ENCODE data around the gene RICTOR. TPM values are rescaled to one million over a fixed set of nuclear protein-coding genes. Genes with fewer than 3 reads are reported as not detected.

Gene RICTOR
- total and polyA plus RNA-seq, 9 of the 15 experiments (the other 6 are each of a cell fraction or from before 2014, with no cell fraction given) = 13.9 to 46.6 (median 22.6) TPM

GRCh38 chr5:38911933-38912332 is 162.3 kb downstream of the RICTOR start:
- no peak overlapping the region for H3K4me3 ChIP-seq
- no peaks in the 10 kb centered on the region for H3K79me2 ChIP-seq (ENCODE audit: control insufficient read depth, insufficient read depth, low read length)
- FAIRE-seq = no peak
- ChIA-PET CTCF (ENCODE audit: low intra/inter-chr PET ratio) (no interaction called here), POLR2A (no interaction called here)
- intact Hi-C loops (cut with micrococcal nuclease) (no loop called here), in situ Hi-C loops (cut with MboI) (no loop called here)
- H3K27ac ChIP-seq (ENCODE audit: extremely low read depth, low read depth, low read length) = no peak overlapping the region
- DNase-seq (ENCODE audit: extremely low read depth in 1 of 4, low spot score in 3 of 4) = no peak
- no peak for ATAC-seq
- H3K4me2 ChIP-seq (ENCODE audit: insufficient read depth, low read length) = no peak overlapping the region
- no peaks in the 10 kb centered on the region for H3K9me1 ChIP-seq (ENCODE audit: control insufficient read depth, insufficient read depth, low read length)
- no peaks in the 10 kb centered on the region for H3K9me3 ChIP-seq (replicated peaks; ENCODE audit: control insufficient read depth, insufficient read depth, low read depth, low read length)
- no peaks in the 10 kb centered on the region for H3K4me1 ChIP-seq (replicated peaks in 1 of 2; ENCODE audit: control insufficient read depth in 2 of 2, insufficient read depth in 2 of 2, low read length in 2 of 2)
- TF ChIP-seq RBM15 (IDR thresholded peaks at IDR 0.05; ENCODE audit: insufficient read depth, low read length) (no peak), SPI1 (IDR thresholded peaks at IDR 0.05; ENCODE audit: borderline replicate concordance, low read depth, low read length) (peak; percentile 78)
- TF ChIP-seq, protein P1, sequence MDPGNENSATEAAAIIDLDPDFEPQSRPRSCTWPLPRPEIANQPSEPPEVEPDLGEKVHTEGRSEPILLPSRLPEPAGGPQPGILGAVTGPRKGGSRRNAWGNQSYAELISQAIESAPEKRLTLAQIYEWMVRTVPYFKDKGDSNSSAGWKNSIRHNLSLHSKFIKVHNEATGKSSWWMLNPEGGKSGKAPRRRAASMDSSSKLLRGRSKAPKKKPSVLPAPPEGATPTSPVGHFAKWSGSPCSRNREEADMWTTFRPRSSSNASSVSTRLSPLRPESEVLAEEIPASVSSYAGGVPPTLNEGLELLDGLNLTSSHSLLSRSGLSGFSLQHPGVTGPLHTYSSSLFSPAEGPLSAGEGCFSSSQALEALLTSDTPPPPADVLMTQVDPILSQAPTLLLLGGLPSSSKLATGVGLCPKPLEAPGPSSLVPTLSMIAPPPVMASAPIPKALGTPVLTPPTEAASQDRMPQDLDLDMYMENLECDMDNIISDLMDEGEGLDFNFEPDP (CRISPR knock-in tag; IDR thresholded peaks at IDR 0.05) = no peak
- no TSS peak for BruUV-seq (replicated peaks)
- no peak overlapping the region for H3K9ac ChIP-seq (ENCODE audit: insufficient read depth in 1 of 2, low read depth in 2 of 2, low read length in 2 of 2)
- no peaks in the 10 kb centered on the region for H4K20me1 ChIP-seq (replicated peaks; ENCODE audit: control insufficient read depth, insufficient read depth, low read length)
- 1% methylated on average over 3 of the region's 3 CpGs for WGBS (ENCODE audit: insufficient coverage, low coverage, missing lambda C conversion rate)
- H3K36me3 ChIP-seq (ENCODE audit: control insufficient read depth, insufficient read depth, low read length) = no peaks in the 10 kb centered on the region
- no peak overlapping the region for H2AFZ ChIP-seq (ENCODE audit: low read depth, low read length)
- 0 out of 5 replicates have a peak, but pooled peaks cover 0 to 5% of the 10 kb centered on the region in 2 experiments for H3K27me3 ChIP-seq (ENCODE audit: control insufficient read depth in 2 of 2, insufficient read depth in 2 of 2, low read length in 2 of 2)

DNA sequence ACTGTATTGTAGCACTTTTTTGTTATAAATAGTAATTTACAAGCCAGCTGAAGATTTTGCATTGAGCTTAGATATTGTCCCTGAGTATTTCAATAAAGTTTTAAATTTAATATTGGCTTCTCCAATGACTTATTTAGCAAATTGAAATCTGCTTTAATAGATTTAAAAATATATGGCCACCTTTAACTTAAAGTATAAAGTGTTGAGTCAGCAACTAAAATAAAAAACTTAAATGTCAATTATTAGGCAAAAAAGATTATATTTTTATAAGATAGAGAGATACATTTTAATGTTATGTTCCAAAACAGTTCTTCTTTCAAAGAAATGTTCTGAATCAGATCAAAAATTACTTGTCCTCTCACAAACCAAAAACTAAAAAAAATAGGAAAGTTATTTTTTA is 167.7 kb downstream of the RICTOR start:
- no peak overlapping the region for H2AFZ ChIP-seq (ENCODE audit: low read depth, low read length)
- H3K9me3 ChIP-seq (replicated peaks; ENCODE audit: control insufficient read depth, insufficient read depth, low read depth, low read length) = no peaks in the 10 kb centered on the region
- no peaks in the 10 kb centered on the region for H3K9me1 ChIP-seq (ENCODE audit: control insufficient read depth, insufficient read depth, low read length)
- no peak overlapping the region for H3K27ac ChIP-seq (ENCODE audit: extremely low read depth, low read depth, low read length)
- H3K79me2 ChIP-seq (ENCODE audit: control insufficient read depth, insufficient read depth, low read length) = no peaks in the 10 kb centered on the region
- BruUV-seq (replicated peaks) = no TSS peak
- CTCF ChIA-PET (ENCODE audit: low intra/inter-chr PET ratio) = no interaction called here
- H3K9ac ChIP-seq (ENCODE audit: insufficient read depth in 1 of 2, low read depth in 2 of 2, low read length in 2 of 2) = no peak overlapping the region
- no peak overlapping the region for H3K4me3 ChIP-seq
- ATAC-seq = no peak
- H3K4me2 ChIP-seq (ENCODE audit: insufficient read depth, low read length) = no peak overlapping the region
- no peak for FAIRE-seq
- POLR2A ChIA-PET = no interaction called here
- no peaks in the 10 kb centered on the region for H3K4me1 ChIP-seq (replicated peaks in 1 of 2; ENCODE audit: control insufficient read depth in 2 of 2, insufficient read depth in 2 of 2, low read length in 2 of 2)
- no peaks in the 10 kb centered on the region for H3K36me3 ChIP-seq (ENCODE audit: control insufficient read depth, insufficient read depth, low read length)
- no peak for DNase-seq (ENCODE audit: extremely low read depth in 1 of 4, low spot score in 3 of 4)
- in situ Hi-C loops (cut with MboI) = no loop called here
- H3K27me3 ChIP-seq (ENCODE audit: control insufficient read depth in 2 of 2, insufficient read depth in 2 of 2, low read length in 2 of 2) = 0 out of 5 replicates have a peak, but pooled peaks cover 2 to 5% of the 10 kb centered on the region in 2 experiments
- intact Hi-C loops (cut with micrococcal nuclease) = no loop called here
- no peaks in the 10 kb centered on the region for H4K20me1 ChIP-seq (replicated peaks; ENCODE audit: control insufficient read depth, insufficient read depth, low read length)
- no peak for TF ChIP-seq HCFC1 (IDR thresholded peaks at IDR 0.05; ENCODE audit: low read depth, low read length)
- peak; percentile 90 for TF ChIP-seq C11orf30 (IDR thresholded peaks at IDR 0.05; ENCODE audit: low read depth)
- TF ChIP-seq MAFF (IDR thresholded peaks at IDR 0.05; ENCODE audit: low read length) = peak; percentile 87
- TF ChIP-seq NFE2 (IDR thresholded peaks at IDR 0.05; ENCODE audit: low read depth) = no peak
- no peak for TF ChIP-seq ETV6 (IDR thresholded peaks at IDR 0.05; ENCODE audit: borderline replicate concordance in 1 of 2, low read depth in 2 of 2, low read length in 1 of 2)
- no peak for TF ChIP-seq ETV6 (CRISPR knock-in tag; IDR thresholded peaks at IDR 0.05; ENCODE audit: borderline replicate concordance)
- peak; percentile 97 for TF ChIP-seq ZNF316 (IDR thresholded peaks at IDR 0.05)
- TF ChIP-seq MAFK (IDR thresholded peaks at IDR 0.05; ENCODE audit: low read length) = peak; percentile 90
- TF ChIP-seq PHF8 (IDR thresholded peaks at IDR 0.05; ENCODE audit: borderline replicate concordance, low read length) = no peak
- TF ChIP-seq MAFG (tag; conservative IDR thresholded peaks at IDR 0.05) = peak; percentile 87
- TF ChIP-seq EHMT2 (IDR thresholded peaks at IDR 0.05) = no peak
- no peak for TF ChIP-seq MXI1 (IDR thresholded peaks at IDR 0.05; ENCODE audit: low read depth, low read length)
- no peak for TF ChIP-seq HSF4 (CRISPR knock-in tag; IDR thresholded peaks at IDR 0.05; ENCODE audit: borderline replicate concordance)
- TF ChIP-seq, protein P2, sequence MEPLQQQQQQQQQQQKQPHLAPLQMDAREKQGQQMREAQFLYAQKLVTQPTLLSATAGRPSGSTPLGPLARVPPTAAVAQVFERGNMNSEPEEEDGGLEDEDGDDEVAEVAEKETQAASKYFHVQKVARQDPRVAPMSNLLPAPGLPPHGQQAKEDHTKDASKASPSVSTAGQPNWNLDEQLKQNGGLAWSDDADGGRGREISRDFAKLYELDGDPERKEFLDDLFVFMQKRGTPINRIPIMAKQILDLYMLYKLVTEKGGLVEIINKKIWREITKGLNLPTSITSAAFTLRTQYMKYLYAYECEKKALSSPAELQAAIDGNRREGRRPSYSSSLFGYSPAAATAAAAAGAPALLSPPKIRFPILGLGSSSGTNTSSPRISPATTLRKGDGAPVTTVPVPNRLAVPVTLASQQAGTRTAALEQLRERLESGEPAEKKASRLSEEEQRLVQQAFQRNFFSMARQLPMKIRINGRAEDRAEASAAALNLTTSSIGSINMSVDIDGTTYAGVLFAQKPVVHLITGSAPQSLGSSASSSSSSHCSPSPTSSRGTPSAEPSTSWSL (CRISPR knock-in tag; IDR thresholded peaks at IDR 0.05; ENCODE audit: borderline replicate concordance) = no peak
